Activated CD8-positive, alpha-beta T cell treated with anti-CD3 and anti-CD28 coated beads for 36 hours (primary cell): ENCODE results near the gene ALX3. TPM values are rescaled to one million over a fixed set of nuclear protein-coding genes. Genes with fewer than 3 reads are reported as not detected.

ENCODE experiments used
- ATAC-seq: fragments of 200-7000 bp; cut with Tn5 transposase; one replicate; pipeline ENCODE4 v1.10.0; 2021; ENCODE audit warnings: mild to moderate bottlenecking, moderate library complexity
- CTCF ChIA-PET: fragments of 350-600 bp; sonication (Branson Sonifier 250); formaldehyde crosslinking; loops from one replicate; lab custom pipeline; 2021; ENCODE audit warnings: antibody characterized with exemption; lab: Charles Lee
- POLR2A ChIA-PET: fragments of 350-600 bp; sonication (Branson Sonifier 250); formaldehyde crosslinking; loops from one replicate; lab custom pipeline; 2021; ENCODE audit warnings: antibody characterized with exemption; lab: Charles Lee
- DNase-seq: peaks from one replicate; pipeline ENCODE4 v3.0.0-alpha.2; 2020
- H3K27ac Mint-ChIP-seq: one replicate; pipeline ENCODE4 v1.8.0; 2021; ENCODE audit warnings: mild to moderate bottlenecking, mixed read lengths
- H3K27me3 Mint-ChIP-seq: one replicate; pipeline ENCODE4 v1.8.0; 2021; ENCODE audit warnings: mixed read lengths
- H3K36me3 Mint-ChIP-seq: one replicate; pipeline ENCODE4 v1.8.0; 2021; ENCODE audit warnings: low read depth, mixed read lengths
- H3K4me1 Mint-ChIP-seq: one replicate; pipeline ENCODE4 v1.8.0; 2021; ENCODE audit warnings: low read depth, mixed read lengths
- H3K4me3 Mint-ChIP-seq: one replicate; pipeline ENCODE4 v1.8.0; 2021; ENCODE audit warnings: mild to moderate bottlenecking, moderate library complexity, mixed read lengths
- H3K9me3 Mint-ChIP-seq: one replicate; pipeline ENCODE4 v1.8.0; 2021; ENCODE audit warnings: mixed read lengths
- CTCF ChIP-seq: fragments of 200-600 bp; IDR thresholded peaks from one replicate; pipeline ENCODE4 v1.8.0; 2022; ENCODE audit warnings: antibody characterized with exemption, mild to moderate bottlenecking
- intact Hi-C: fragments of 100-400 bp; cut with micrococcal nuclease; formaldehyde crosslinking; loops from one replicate; pipeline ENCODE4 v1.10.0; 2022
- total RNA-seq, 2 experiments: library from RNA; stranded (reverse); gene quantifications; one replicate each; pipeline ENCODE4 v1.2.3, GENCODE V29; 2021

The ALX3 gene
- total RNA-seq, 2 experiments from 2014 or later, result not detected

GRCh38 chr1:110059133-110059863 is 11.2 kb downstream of the ALX3 start:
- no peak for TF ChIP-seq CTCF
- Mint-ChIP-seq H3K4me3 (no peak overlapping the region), H3K9me3 (no peaks in the 10 kb centered on the region), H3K27me3 (no peaks in the 10 kb centered on the region), H3K4me1 (no peaks in the 10 kb centered on the region), H3K36me3 (peaks cover 22% of the 10 kb centered on the region), H3K27ac (no peak overlapping the region)
- POLR2A ChIA-PET, result no interaction called here
- ATAC-seq (no peak), DNase-seq (no peak)
- CTCF ChIA-PET, result interaction anchor here (0.6 to 11.0 kb wide), 28 partner anchors 10 to 420 kb away, joined by 3 to 163 read pairs (median 6); partner anchors contain the start of genes AHCYL1, ALX3, STRIP1 and UBL4B
- intact Hi-C loops, result no loop called here

DNA sequence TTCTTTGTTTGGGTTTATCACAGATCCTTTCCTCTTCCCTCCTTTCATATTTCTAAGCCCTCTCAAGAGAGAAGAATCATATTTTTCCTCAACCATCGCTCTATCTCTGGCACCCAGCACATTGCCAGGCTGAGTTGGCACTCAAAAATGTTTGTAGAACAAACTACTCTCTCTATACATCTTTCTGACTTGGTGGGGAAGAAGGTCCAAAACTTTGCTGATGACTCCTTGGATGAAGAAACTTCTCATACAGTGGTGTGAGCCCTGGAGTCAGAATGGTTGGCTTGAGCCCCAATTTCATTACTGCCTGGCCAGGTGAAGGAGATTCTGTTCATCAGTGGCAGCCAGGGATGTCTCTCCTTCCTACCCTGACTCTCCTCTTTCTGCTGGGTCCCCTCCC is 11.9 kb downstream of the ALX3 start:
- CTCF ChIA-PET, result interaction anchor here (2.2 to 11.0 kb wide), 6 partner anchors 9 to 58 kb away, joined by 14 to 251 read pairs (median 54); partner anchors contain the start of genes STRIP1 and UBL4B
- POLR2A ChIA-PET, result interaction anchor here (0.5 kb wide), 1 partner anchor 1922 kb away, joined by 3 read pairs; no protein-coding TSS in a partner anchor
- no peak overlapping the region for H3K27ac Mint-ChIP-seq
- DNase-seq, result no peak
- ATAC-seq, result no peak
- no peaks in the 10 kb centered on the region for H3K4me1 Mint-ChIP-seq
- no peaks in the 10 kb centered on the region for H3K9me3 Mint-ChIP-seq
- no peaks in the 10 kb centered on the region for H3K27me3 Mint-ChIP-seq
- H3K36me3 Mint-ChIP-seq, result peaks cover 27% of the 10 kb centered on the region
- intact Hi-C loops, result no loop called here
- no peak overlapping the region for H3K4me3 Mint-ChIP-seq
- TF ChIP-seq CTCF, result no peak

DNA sequence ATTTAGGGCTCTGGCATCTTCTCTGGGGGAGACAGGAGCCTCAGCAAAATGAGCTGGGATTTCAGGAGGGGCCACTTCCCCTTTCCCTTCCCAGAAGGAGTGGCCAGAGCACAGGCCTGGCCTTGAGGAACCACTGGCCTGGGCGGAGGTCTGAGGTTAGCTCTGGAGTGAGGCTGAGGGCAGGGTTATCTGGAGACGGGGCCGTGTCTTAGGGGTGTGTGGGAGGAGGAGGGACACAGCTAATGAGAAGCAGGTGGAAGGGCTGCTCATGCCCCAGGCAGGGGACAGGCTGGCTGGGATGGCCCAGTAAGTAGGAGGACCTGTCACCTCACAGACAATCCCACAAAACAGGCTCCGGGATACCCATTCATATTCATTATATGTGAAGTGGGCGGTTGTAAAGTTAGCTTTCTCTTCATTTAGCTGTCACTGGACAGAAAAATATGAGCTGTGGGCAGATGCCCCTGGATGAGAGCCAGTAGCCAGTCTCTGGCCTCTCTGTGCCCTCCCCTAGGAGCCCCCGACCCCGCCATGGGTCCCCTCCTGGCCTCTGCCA is 12.4 kb downstream of the ALX3 start:
- no peaks in the 10 kb centered on the region for H3K4me1 Mint-ChIP-seq
- intact Hi-C loops, result no loop called here
- no peak overlapping the region for H3K27ac Mint-ChIP-seq
- no peaks in the 10 kb centered on the region for H3K27me3 Mint-ChIP-seq
- ChIA-PET POLR2A (interaction anchor here (0.5 to 1.0 kb wide), 2 partner anchors 57 to 1922 kb away, joined by 3 read pairs; no protein-coding TSS in a partner anchor), CTCF (interaction anchor here (0.7 to 9.6 kb wide), 7 partner anchors 10 to 51 kb away, joined by 3 to 251 read pairs (median 3); partner anchors contain the start of gene UBL4B)
- no peaks in the 10 kb centered on the region for H3K9me3 Mint-ChIP-seq
- TF ChIP-seq CTCF, result no peak
- ATAC-seq (no peak), DNase-seq (no peak)
- no peak overlapping the region for H3K4me3 Mint-ChIP-seq
- peaks cover 33% of the 10 kb centered on the region for H3K36me3 Mint-ChIP-seq

DNA sequence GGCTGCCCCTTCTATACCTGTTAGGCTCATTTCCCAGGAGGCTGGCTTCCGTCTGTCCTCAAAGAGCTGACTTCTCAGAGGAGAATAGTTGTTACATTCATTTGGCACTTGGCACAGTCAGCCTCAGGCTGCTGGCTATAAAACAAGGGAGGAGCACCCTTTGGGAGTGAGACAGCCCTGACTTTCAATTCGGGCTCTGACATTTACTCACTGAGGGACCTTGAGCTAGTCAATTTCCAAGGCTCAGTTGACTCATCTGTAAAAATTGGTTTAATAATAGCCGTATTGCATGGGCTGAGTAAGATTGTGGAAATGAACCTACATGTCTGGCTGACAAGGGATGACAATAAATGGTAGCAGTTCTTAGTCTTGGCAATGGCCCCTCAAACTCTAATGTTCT is 13.7 kb downstream of the ALX3 start:
- CTCF ChIA-PET, result interaction anchor here (0.9 to 9.6 kb wide), 6 partner anchors 9 to 52 kb away, joined by 3 to 251 read pairs (median 5); partner anchors contain the start of gene UBL4B
- ATAC-seq (no peak), DNase-seq (no peak)

More for the DNA sequence above, 13.7 kb downstream of the ALX3 start:
- H3K27me3 Mint-ChIP-seq, result no peaks in the 10 kb centered on the region
- H3K9me3 Mint-ChIP-seq, result no peaks in the 10 kb centered on the region
- intact Hi-C loops, result no loop called here
- no peaks in the 10 kb centered on the region for H3K4me1 Mint-ChIP-seq
- no peak for TF ChIP-seq CTCF
- POLR2A ChIA-PET, result interaction anchor here (0.5 to 0.8 kb wide), 2 partner anchors 10 to 31 kb away, joined by 3 to 4 read pairs; no protein-coding TSS in a partner anchor
- H3K27ac Mint-ChIP-seq, result no peak overlapping the region
- no peak overlapping the region for H3K4me3 Mint-ChIP-seq
- H3K36me3 Mint-ChIP-seq, result peaks cover 40% of the 10 kb centered on the region
